CD14-positive monocyte (primary cell): ENCODE results near the gene NELFA. TPM values are rescaled to one million over a fixed set of nuclear protein-coding genes. Genes with fewer than 3 reads are reported as not detected.

Experiments used
- DNase-seq, 3 donors: peaks; one replicate each; pipeline ENCODE4 v3.0.0-alpha.2; 2011 to 2022
- H2AFZ ChIP-seq: 2 replicates; pipeline ENCODE4 v1.6.0; 2012; ENCODE audit warnings: mild to moderate bottlenecking, low read depth, low read length, inconsistent platforms; ENCODE audit not compliant: insufficient read depth, poor library complexity, severe bottlenecking
- H3K27ac ChIP-seq, 2 donors: 1 replicate in 1 of 2; 2 replicates in 1 of 2; pipeline ENCODE4 v1.5.1; 2012 to 2013; ENCODE audit warnings: low read length in 2 of 2, control low read depth in 1 of 2, inconsistent platforms in 1 of 2, low read depth in 1 of 2, mild to moderate bottlenecking in 1 of 2
- H3K27me3 ChIP-seq, 2 donors: one replicate each; pipeline versions ENCODE4 v1.6.0 to v1.6.1; 2011 to 2013; ENCODE audit warnings: low read length in 2 of 2; ENCODE audit not compliant: control insufficient read depth in 2 of 2, insufficient read depth in 2 of 2
- H3K36me3 ChIP-seq, 2 donors: replicated peaks in 1 of 2; 1 replicate in 1 of 2; 2 replicates in 1 of 2; pipeline versions ENCODE4 v1.5.1 to v1.6.1; 2012 to 2013; ENCODE audit warnings: low read length in 2 of 2, control low read depth in 1 of 2, inconsistent platforms in 1 of 2, mild to moderate bottlenecking in 1 of 2; ENCODE audit not compliant: insufficient read depth in 2 of 2, control insufficient read depth in 1 of 2
- H3K4me1 ChIP-seq, 2 donors: 1 replicate in 1 of 2; 2 replicates in 1 of 2; pipeline versions ENCODE4 v1.5.1 to v1.6.1; 2012 to 2013; ENCODE audit warnings: low read length in 2 of 2, control low read depth in 1 of 2, inconsistent platforms in 1 of 2, mild to moderate bottlenecking in 1 of 2, moderate library complexity in 1 of 2; ENCODE audit not compliant: insufficient read depth in 2 of 2, control insufficient read depth in 1 of 2
- H3K4me2 ChIP-seq: replicated peaks from 2 replicates; pipeline ENCODE3; 2012; ENCODE audit warnings: low read length, moderate library complexity, mild to moderate bottlenecking; ENCODE audit not compliant: poor library complexity, severe bottlenecking; ENCODE audit errors: extremely low read depth
- H3K4me3 ChIP-seq, 3 experiments: fragments of 200-600 bp in 1 of 3; sonication (generic) in 1 of 3; replicated peaks in 1 of 3; 1 replicate in 2 of 3; 2 replicates in 1 of 3; pipeline ENCODE4 v1.5.1; 2011 to 2013; ENCODE audit warnings: low read length in 3 of 3, mild to moderate bottlenecking in 3 of 3, control low read depth in 2 of 3, low read depth in 2 of 3, inconsistent platforms in 1 of 3, moderate library complexity in 1 of 3
- H3K79me2 ChIP-seq: 2 replicates; pipeline ENCODE4 v1.6.0; 2012; ENCODE audit warnings: mild to moderate bottlenecking, control low read depth, inconsistent platforms, low read length, moderate library complexity; ENCODE audit not compliant: insufficient read depth
- H3K9ac ChIP-seq: 2 replicates; pipeline ENCODE4 v1.6.0; 2017; ENCODE audit warnings: low read length, mild to moderate bottlenecking; ENCODE audit not compliant: insufficient read depth, poor library complexity, severe bottlenecking
- H3K9me3 ChIP-seq, 2 donors: replicated peaks in 1 of 2; 1 replicate in 1 of 2; 2 replicates in 1 of 2; pipeline versions ENCODE4 v1.5.1 to v1.6.1; 2012 to 2013; ENCODE audit warnings: low read length in 2 of 2, control low read depth in 1 of 2; ENCODE audit not compliant: control insufficient read depth in 1 of 2, insufficient read depth in 1 of 2
- H4K20me1 ChIP-seq: 2 replicates; pipeline ENCODE4 v1.6.0; 2012; ENCODE audit warnings: mild to moderate bottlenecking, low read length, control low read depth, moderate library complexity; ENCODE audit not compliant: insufficient read depth
- H3K27ac Mint-ChIP-seq, 7 donors: one replicate each; pipeline ENCODE4 v1.8.0; 2020; ENCODE audit warnings: mild to moderate bottlenecking in 7 of 7, mixed read lengths in 7 of 7, moderate library complexity in 6 of 7, inconsistent platforms in 2 of 7
- H3K27me3 Mint-ChIP-seq, 3 donors: one replicate each; pipeline ENCODE4 v1.8.0; 2021 to 2022; ENCODE audit warnings: low read depth in 3 of 3, mild to moderate bottlenecking in 3 of 3, mixed read lengths in 3 of 3, moderate library complexity in 3 of 3, inconsistent platforms in 1 of 3
- H3K36me3 Mint-ChIP-seq, 2 donors: one replicate each; pipeline ENCODE4 v1.8.0; 2020; ENCODE audit warnings: mixed read lengths in 2 of 2, inconsistent platforms in 1 of 2, mild to moderate bottlenecking in 1 of 2
- H3K4me1 Mint-ChIP-seq: one replicate; pipeline ENCODE4 v1.8.0; 2020; ENCODE audit warnings: mild to moderate bottlenecking, mixed read lengths
- H3K4me3 Mint-ChIP-seq, 2 donors: one replicate each; pipeline ENCODE4 v1.8.0; 2020; ENCODE audit warnings: mild to moderate bottlenecking in 2 of 2, mixed read lengths in 2 of 2, moderate library complexity in 1 of 2
- H3K9me3 Mint-ChIP-seq, 7 donors: one replicate each; pipeline ENCODE4 v1.8.0; 2020 to 2022; ENCODE audit warnings: mixed read lengths in 7 of 7, mild to moderate bottlenecking in 6 of 7, moderate library complexity in 6 of 7, inconsistent platforms in 2 of 7
- WGBS: methylation state at CpG from one replicate; pipeline ENCODE4 v1.1.5; 2013; ENCODE audit warnings: missing lambda C conversion rate; ENCODE audit not compliant: insufficient coverage; 5-methylcytosine and 5-hydroxymethylcytosine counted together
- intact Hi-C, 2 donors: fragments of 100-400 bp; cut with micrococcal nuclease; formaldehyde crosslinking; loops; one replicate each; pipeline versions ENCODE4 v1.15.0 to v1.15.1; 2023
- polyA plus RNA-seq, 3 donors: library from polyadenylated mRNA; depleted of rRNA in 1 of 3; unstranded in 2 of 3; stranded (reverse) in 1 of 3; fragments of 300-500 nt in 2 of 3; fragments of >200 nt in 1 of 3; fragmentation: Illumina TruSeq in 2 of 3; gene quantifications; 1 replicate in 2 of 3; 2 replicates in 1 of 3; pipeline ENCODE4 v1.2.3, GENCODE V29; 2012 to 2021
- TF ChIP-seq, protein P1 (sequence below): fragments of 200-600 bp; IDR thresholded peaks from one replicate; pipeline ENCODE4 v1.8.0; 2022; ENCODE audit warnings: antibody characterized with exemption, mild to moderate bottlenecking

NELFA gene
- polyA plus RNA-seq, 3 donors: 10.0 to 22.1 (median 10.5) TPM

DNA sequence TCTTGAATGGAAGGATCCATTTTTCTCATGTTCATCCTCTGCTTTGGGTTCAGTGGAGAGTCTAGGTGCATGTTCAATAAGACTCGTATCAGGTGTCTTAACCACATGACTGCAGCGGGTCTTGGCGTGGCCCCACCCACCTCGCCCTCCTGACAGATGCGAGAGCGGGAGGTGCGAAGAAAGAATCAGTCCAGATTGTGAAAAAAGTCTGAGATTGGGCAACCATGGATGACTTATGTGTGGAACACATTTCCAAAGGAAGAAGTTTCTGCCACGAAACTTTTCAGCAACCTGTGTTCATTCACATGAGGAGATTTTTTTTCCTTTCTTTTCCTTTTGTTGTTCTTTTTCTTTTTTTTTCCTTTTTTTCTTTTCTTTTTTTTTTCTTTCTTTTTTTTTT lies 70.7 kb downstream of the NELFA start:
- Mint-ChIP-seq H3K36me3 (peaks cover 51 to 67% of the 10 kb centered on the region in 2 donors), H3K27me3 (no peaks in the 10 kb centered on the region), H3K27ac (peak overlapping the region in 3 of 7 donors; percentile 37 to 45 (median 42))

DNA sequence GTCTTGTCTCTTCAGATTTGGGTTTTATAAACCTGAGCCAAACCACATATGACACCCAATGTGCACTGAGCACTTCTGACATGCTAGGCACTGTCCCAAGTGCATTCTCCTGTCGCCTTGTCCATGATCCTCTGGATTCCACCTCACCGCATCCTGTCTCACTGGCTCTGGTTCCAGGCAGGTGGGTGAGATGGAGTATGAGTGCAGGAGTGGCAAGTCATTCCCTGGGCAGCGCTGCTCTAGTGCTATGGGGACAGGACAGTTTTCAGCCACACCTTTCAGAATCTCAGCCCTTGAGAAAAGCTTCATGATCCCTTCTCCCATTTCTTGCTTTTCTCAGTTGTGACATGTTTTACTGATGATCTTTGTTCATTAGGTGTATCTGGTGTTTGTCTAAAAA lies 71.2 kb downstream of the NELFA start:
- Histone ChIP-seq H3K4me1 (no peaks in the 10 kb centered on the region), H3K9me3 (no peaks in the 10 kb centered on the region), H2AFZ (no peak overlapping the region), H3K27me3 (no peaks in the 10 kb centered on the region), H3K27ac (no peak overlapping the region), H3K36me3 (peaks cover 45 to 76% of the 10 kb centered on the region in 2 donors), H3K4me2 (no peak overlapping the region), H3K79me2 (no peaks in the 10 kb centered on the region), H3K9ac (no peak overlapping the region), H4K20me1 (no peaks in the 10 kb centered on the region), H3K4me3 (no peak overlapping the region)
- intact Hi-C loops: no loop called here
- Mint-ChIP-seq H3K27ac (no peak overlapping the region), H3K36me3 (peaks cover 47 to 69% of the 10 kb centered on the region in 2 donors), H3K27me3 (no peaks in the 10 kb centered on the region), H3K9me3 (no peaks in the 10 kb centered on the region), H3K4me1 (peaks cover 3% of the 10 kb centered on the region), H3K4me3 (no peak overlapping the region)
- no peak for DNase-seq
- TF ChIP-seq, protein P1, sequence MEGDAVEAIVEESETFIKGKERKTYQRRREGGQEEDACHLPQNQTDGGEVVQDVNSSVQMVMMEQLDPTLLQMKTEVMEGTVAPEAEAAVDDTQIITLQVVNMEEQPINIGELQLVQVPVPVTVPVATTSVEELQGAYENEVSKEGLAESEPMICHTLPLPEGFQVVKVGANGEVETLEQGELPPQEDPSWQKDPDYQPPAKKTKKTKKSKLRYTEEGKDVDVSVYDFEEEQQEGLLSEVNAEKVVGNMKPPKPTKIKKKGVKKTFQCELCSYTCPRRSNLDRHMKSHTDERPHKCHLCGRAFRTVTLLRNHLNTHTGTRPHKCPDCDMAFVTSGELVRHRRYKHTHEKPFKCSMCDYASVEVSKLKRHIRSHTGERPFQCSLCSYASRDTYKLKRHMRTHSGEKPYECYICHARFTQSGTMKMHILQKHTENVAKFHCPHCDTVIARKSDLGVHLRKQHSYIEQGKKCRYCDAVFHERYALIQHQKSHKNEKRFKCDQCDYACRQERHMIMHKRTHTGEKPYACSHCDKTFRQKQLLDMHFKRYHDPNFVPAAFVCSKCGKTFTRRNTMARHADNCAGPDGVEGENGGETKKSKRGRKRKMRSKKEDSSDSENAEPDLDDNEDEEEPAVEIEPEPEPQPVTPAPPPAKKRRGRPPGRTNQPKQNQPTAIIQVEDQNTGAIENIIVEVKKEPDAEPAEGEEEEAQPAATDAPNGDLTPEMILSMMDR: no peak
- WGBS: no CpG with 5 or more reads among the region's 3 CpGs

More for the DNA sequence above, 70.7 kb downstream of the NELFA start:
- Histone ChIP-seq H3K79me2 (no peaks in the 10 kb centered on the region), H3K27me3 (no peaks in the 10 kb centered on the region), H3K4me3 (no peak overlapping the region), H3K9ac (no peak overlapping the region), H2AFZ (no peak overlapping the region), H3K4me1 (no peaks in the 10 kb centered on the region), H3K9me3 (no peaks in the 10 kb centered on the region), H3K36me3 (peaks cover 45 to 76% of the 10 kb centered on the region in 2 donors), H4K20me1 (no peaks in the 10 kb centered on the region), H3K27ac (no peak overlapping the region), H3K4me2 (no peak overlapping the region)
- Mint-ChIP-seq H3K9me3 (no peaks in the 10 kb centered on the region), H3K4me3 (no peak overlapping the region), H3K4me1 (peaks cover 3% of the 10 kb centered on the region)
- WGBS: 60% methylated on average over 1 of the region's 8 CpGs
- TF ChIP-seq, protein P1: no peak
- intact Hi-C loops: no loop called here
- DNase-seq: no peak
